HG03066 (cell line): ENCODE measurements around the gene ECHDC1.
"Not testable (repeated sequence)": the region's sequence is repeated elsewhere in the genome, so short reads cannot be mapped to it uniquely, and the experiment has no call there.

ENCODE experiments used
- ATAC-seq: cut with Tn5 transposase; IDR thresholded peaks from one replicate; pipeline ENCODE4 v1.9.1; 2021; ENCODE audit warnings: low read depth; ENCODE audit not compliant: unreplicated experiment

Gene ECHDC1

GRCh38 chr6:127343809-127344659 lies 625 bp upstream of the ECHDC1 start:
- no peak for ATAC-seq

GRCh38 chr6:127342296-127342945 lies 988 bp downstream of the ECHDC1 start:
- ATAC-seq: no peak

DNA sequence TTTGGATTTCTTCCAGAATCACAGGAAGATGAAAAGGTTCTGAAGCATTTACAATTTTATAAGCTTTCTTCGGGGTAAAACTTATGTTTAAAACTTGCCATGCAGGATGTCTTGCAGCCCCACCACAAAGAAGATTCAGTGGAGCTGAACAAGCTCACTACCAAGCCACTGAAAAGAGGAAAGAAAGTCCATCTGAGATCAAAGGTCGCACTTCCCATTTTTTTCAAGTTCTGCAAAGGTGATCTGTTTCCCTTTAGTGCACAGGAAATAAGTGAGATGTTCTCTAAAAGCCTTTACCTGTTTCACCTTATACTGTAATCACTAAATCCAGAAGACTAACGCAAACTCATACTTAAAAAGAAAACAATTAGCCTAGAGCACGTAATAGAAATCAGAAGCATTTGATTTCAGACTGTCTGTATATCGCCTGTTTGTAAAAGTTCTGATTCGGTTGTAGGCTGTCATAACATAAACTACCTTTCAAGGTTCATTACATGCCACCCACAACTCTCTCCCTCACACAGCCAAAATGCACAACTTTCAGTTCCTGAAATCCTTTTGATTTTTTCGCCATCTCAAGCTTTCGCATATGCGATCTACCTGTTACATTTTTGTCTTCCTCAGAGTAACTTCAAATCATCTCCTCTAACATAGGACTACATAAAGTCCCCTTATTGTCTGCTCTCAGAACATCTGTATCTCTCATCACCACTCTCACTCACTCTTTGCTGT lies 1.8 kb downstream of the ECHDC1 start:
- ATAC-seq: peak; percentile 26

DNA sequence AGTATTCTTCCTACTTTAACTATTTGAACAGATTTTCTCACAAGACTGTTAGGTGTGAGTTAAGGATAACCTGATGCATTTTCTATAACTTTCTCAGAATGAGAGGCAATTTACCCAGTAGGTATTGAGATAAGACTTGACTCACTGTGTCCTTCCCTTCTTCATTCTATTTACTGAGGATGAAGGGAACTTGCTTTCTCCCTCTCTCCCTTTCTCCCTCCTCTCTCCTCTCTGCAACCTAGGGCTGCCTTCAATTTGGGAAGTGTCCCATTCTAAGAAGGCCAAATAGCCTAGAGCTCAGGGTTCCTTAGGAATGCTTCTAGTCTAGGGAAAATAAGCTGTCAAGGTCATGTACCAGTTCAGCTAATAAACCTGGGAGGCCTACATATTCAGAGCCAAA lies 3.2 kb downstream of the ECHDC1 start:
- no peak for ATAC-seq

- ATAC-seq: no peak
These were observed 4.5 kb downstream of the ECHDC1 start for GRCh38 chr6:127338936-127339335.

DNA sequence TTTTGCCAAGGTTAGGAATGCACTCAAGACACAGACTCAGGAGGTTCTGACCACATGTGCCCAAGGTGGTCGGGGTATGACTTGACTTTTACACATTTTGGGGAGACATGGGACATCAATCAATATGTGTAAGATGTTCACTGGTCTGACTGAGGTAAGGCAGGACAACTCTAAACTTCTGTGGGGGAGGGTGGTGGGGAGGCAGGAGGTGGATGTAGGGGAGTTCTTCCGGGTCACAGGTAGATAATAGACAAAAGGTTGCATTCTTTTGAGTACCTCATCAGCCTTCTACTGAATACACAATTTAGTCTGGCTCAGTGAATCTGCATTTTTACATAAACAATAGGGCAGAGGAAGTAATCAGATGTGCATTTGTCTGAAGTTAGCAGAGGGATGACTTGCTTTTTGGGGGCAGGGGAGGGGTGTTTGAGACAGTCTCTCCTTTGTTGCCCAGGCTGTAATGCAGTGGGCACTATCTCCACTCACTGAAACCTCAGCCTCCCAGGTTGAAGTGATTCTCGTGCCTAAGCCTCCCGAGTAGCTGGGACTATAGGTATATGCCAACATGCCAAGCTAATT lies 10.9 kb downstream of the ECHDC1 start:
- no peak for ATAC-seq

- not testable (repeated sequence) for ATAC-seq
These were observed 12.2 kb downstream of the ECHDC1 start for GRCh38 chr6:127331256-127331655.

- ATAC-seq: no peak
These were observed 15.3 kb downstream of the ECHDC1 start for GRCh38 chr6:127328043-127328609.

GRCh38 chr6:127319686-127320085 lies 23.7 kb downstream of the ECHDC1 start:
- no peak for ATAC-seq

DNA sequence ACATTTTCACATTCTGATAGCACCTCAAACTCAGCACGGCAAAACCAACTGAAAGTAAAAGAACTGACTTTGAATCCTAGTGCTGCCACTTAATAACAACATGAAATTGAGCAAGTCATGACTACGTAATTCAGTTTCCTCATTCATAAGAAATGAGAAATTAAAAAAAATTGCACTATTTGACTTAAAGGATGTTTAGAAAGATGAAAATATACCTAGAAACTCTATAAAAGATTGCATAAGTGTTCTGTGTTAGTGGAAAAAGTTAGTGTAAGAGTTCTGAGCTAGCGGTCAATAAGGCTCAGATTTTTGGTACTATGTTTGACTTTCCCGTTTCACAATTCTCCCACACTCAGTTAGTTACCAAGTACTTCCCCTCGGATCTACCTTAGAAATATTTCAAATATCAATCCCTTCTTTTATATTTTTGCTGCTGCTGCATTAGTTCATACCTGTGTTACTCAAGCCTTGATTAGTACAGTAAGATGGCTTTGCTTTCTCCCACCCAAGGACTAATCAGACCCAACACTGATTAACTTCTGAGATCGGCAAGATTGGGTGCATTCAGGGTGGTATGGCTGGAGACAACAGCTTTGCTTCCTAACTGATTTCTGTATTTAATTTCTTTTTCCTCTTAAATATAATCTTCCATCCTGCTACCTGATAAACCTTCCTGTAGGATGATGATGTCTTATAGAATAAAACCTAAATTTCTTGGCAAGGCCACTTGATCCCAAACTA lies 25.9 kb downstream of the ECHDC1 start:
- no peak for ATAC-seq

GRCh38 chr6:127305741-127306140 lies 37.7 kb downstream of the ECHDC1 start:
- ATAC-seq: no peak

GRCh38 chr6:127303917-127304316 lies 39.5 kb downstream of the ECHDC1 start:
- no peak for ATAC-seq

DNA sequence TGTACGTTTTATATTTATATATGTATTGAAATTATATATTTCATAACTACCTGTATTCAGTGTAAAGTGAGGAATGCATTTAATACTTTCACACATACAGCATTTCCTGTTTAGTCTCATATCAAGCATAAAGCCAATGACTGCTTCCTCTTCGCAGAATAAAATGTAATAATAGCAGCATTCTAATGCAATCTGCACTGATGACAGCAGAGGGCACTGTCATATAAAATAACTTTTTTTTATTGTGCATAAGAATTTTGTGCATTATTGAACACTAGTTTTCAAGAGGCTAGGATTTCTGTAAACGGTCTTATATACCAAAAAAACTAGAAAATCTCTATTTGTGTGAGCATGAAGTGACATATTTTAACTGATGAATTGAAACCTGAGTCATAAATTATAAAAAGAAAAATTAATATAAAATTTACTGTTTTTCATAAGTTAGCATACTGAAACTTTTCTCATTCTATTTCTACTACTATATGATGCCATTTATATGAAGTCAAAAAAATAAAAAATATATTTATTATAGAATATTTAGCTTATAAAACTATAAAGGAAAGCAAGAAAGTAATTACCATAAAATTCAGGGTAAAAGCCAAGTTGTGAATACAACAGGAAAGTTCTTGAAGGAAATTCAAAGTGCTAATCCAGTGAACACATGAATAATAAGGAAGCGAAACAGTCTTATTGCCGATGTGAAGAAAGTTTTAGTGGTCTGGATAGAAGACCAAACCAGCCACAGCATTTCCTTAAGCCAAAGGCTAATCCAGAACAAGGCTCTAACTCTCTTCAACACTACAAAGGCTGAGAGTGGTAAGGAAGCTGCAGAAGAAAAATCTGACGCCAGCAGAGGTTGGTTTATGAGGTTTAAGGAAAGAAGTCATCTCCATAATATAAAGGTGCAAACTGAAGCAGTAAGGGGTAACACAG lies 40.4 kb downstream of the ECHDC1 start:
- peak; percentile 68 for ATAC-seq

GRCh38 chr6:127301199-127301700 lies 42.2 kb downstream of the ECHDC1 start:
- ATAC-seq: no peak

DNA sequence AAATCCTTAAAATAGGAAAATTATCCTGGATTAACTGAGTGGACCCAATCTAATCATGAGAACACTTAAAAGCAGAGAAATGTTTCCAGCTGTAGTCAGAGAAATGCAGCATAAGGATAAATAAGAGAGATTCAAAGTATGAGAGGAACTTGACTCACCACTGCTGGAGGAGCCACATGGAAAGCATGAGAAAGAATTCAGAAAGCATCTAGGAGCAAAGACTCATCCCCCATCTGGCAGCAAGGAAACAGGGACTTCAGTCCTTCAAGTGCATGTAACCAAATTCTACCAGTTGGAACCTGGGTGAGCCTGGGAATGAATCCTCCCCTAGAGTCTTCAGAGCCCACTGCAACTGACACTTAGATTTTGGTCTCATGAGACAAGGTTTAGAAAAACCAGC lies 43.0 kb downstream of the ECHDC1 start:
- ATAC-seq: no peak

DNA sequence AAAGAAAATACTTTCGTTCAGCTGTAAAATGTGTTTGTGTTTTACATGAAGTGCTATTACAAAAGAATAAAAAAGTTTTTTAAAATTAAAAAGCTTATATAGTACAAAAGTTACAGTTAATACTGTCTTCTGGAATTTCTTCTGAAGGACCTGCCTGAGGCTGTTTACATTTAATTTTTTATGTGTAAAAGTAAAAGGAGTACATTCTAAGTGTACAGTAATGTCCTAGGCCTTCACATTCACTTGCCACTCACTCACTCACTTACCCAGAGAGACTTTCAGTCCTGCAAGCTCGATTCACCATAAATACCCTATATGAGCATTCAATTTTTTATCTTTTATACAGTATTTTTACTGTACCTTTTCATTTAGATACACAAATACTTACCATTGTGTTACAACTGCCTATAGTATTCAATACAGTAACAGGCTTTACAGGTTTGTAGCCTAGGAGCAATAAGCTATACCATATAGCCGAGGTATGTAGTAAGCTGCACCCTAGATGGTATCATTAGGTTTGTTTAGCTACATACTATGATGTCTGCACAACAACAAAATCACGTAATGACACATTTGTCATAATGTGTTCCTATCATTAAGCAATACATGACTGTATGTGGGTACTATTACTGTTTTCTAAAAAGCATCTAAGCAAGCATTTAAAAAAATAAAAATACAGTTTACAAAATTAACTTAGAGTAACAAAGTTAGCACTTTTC lies 43.7 kb downstream of the ECHDC1 start:
- no peak for ATAC-seq

DNA sequence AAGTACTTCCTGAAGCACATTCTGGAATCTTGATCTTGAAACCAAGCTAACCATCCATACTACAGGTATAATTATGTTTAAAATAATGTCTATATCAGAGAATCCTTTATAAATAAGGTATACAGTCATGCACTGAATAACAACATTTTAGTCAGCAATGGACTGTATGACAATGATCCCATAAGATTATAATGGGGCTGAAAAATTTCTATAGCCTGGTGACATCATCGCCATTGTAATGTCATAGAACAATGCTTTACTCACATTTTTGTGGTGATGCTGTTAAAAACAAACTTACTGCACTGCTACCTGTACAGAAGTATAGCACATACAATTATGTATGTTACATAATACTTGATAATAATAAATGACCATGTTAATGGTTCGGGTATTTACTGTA lies 44.9 kb downstream of the ECHDC1 start:
- ATAC-seq: no peak

GRCh38 chr6:127297502-127298070 lies 45.8 kb downstream of the ECHDC1 start:
- no peak for ATAC-seq
